Astrocyte (in vitro differentiated cells and primary cell): Measurements from ENCODE around the gene YIPF6.

Experiments
- CTCF ChIP-seq: IDR thresholded peaks from 2 replicates; pipeline ENCODE4 v1.5.1; 2011; ENCODE audit warnings: low read depth, mild to moderate bottlenecking, inconsistent platforms, low read length, moderate library complexity; ENCODE audit not compliant: insufficient read depth
- EZH2 ChIP-seq: IDR thresholded peaks from 2 replicates; pipeline ENCODE4 v1.6.1; 2012; ENCODE audit warnings: mild to moderate bottlenecking, low read length, inconsistent platforms; ENCODE audit not compliant: insufficient read depth

GRCh38 chrX:68492583-68492982, 6.3 kb upstream of the YIPF6 start:
- TF ChIP-seq CTCF (no peak), EZH2 (no peak)
